ENCODE results near the gene CRYBA2. TPM values are rescaled to one million over a fixed set of nuclear protein-coding genes. Genes with fewer than 3 reads are reported as not detected.

Gene CRYBA2
- total and polyA plus RNA-seq, 10 donors: not detected

GRCh38 chr2:218946621-218947020 is 46.6 kb downstream of the CRYBA2 start:
- Histone ChIP-seq H3K9me3 (no peaks in the 10 kb centered on the region), H3K27ac (no peak overlapping the region), H3K4me3 (no peak overlapping the region), H3K27me3 (replicated peaks in 1 of 7) (peaks cover 0 to 65% (median 8%) of the 10 kb centered on the region in 7 donors), H3K36me3 (no peaks in the 10 kb centered on the region), H3K4me1 (no peaks in the 10 kb centered on the region)
- TF ChIP-seq POLR2A (IDR thresholded peaks at IDR 0.05) (no peak), POLR2AphosphoS5 (IDR thresholded peaks at IDR 0.05) (no peak), CTCF (IDR thresholded peaks at IDR 0.05 in 8 of 11, conservative IDR thresholded peaks at IDR 0.05 in 3 of 11) (no peak)
- WGBS, 5 donors: 68 to 92% (median 83%) methylated on average over 1 of the region's 1 CpG
- no peak for DNase-seq
- intact Hi-C loops (cut with DNase I; ENCODE audit: low total_unique reads): no loop called here

- Histone ChIP-seq H3K36me3 (no peaks in the 10 kb centered on the region), H3K4me1 (no peaks in the 10 kb centered on the region), H3K27me3 (replicated peaks in 1 of 7) (peaks cover 0 to 60% (median 8%) of the 10 kb centered on the region in 7 donors), H3K4me3 (no peak overlapping the region), H3K9me3 (no peaks in the 10 kb centered on the region), H3K27ac (no peak overlapping the region)
- intact Hi-C loops (cut with DNase I; ENCODE audit: low total_unique reads): no loop called here
- no peak for DNase-seq
- 67 to 88% (median 74%) methylated on average over 1 of the region's 1 CpG for WGBS, 5 donors
- no peak for TF ChIP-seq POLR2AphosphoS5 (IDR thresholded peaks at IDR 0.05)
- no peak for TF ChIP-seq CTCF (IDR thresholded peaks at IDR 0.05 in 8 of 11, conservative IDR thresholded peaks at IDR 0.05 in 3 of 11)
- TF ChIP-seq POLR2A (IDR thresholded peaks at IDR 0.05): no peak
These were observed 48.3 kb downstream of the CRYBA2 start for GRCh38 chr2:218944759-218945404.

Small RNAs within 50 kb of the gene (microRNA-seq; reads per million reads assigned to microRNA genes)
- 56.7 to 173 (median 56.8) reads per million in 3 donors for gene MIR375

Small RNAs within 50 kb of the gene (small RNA-seq; reads per million reads assigned to genes)
- gene MIR375: 3.9 to 8.1 (median 5.1) reads per million in 4 donors

Other genes with a start within 250 kb of the CRYBA2 start
- 10 to 100 TPM; 11.6 to 24.9 (median 17.2) TPM for gene CYP27A1, start 211.3 kb downstream of the CRYBA2 start, total RNA-seq
- 10 to 100 TPM in 2 of 3 donors, 1 to 10 TPM in 1; 8.7 to 65.5 (median 13.2) TPM for gene CYP27A1, start 211.3 kb downstream of the CRYBA2 start, polyA plus RNA-seq
- not detected for gene PRKAG3, start 161.6 kb downstream of the CRYBA2 start, total RNA-seq
- not detected for gene PRKAG3, start 161.6 kb downstream of the CRYBA2 start, polyA plus RNA-seq
- gene WNT6, start 133.6 kb downstream of the CRYBA2 start, total RNA-seq: 10 to 100 TPM in 3 of 7 donors, 1 to 10 TPM in 4; 2.2 to 10.9 (median 10.0) TPM
- 1 to 10 TPM; 1.1 to 4.0 (median 1.1) TPM for gene WNT6, start 133.6 kb downstream of the CRYBA2 start, polyA plus RNA-seq
- 1 to 10 TPM; 1.6 to 7.9 (median 3.5) TPM for gene WNT10A, start 112.6 kb downstream of the CRYBA2 start, total RNA-seq
- 1 to 10 TPM; 1.5 to 2.5 (median 1.5) TPM for gene WNT10A, start 112.6 kb downstream of the CRYBA2 start, polyA plus RNA-seq
- not detected for gene CDK5R2, start 33.8 kb downstream of the CRYBA2 start, total RNA-seq
- gene CDK5R2, start 33.8 kb downstream of the CRYBA2 start, polyA plus RNA-seq: not detected
- gene FEV, start 8.2 kb downstream of the CRYBA2 start, total RNA-seq: not detected
- gene FEV, start 8.2 kb downstream of the CRYBA2 start, polyA plus RNA-seq: not detected
- under 1 TPM in 1 of 7 donors, not detected in 6; 0.28 TPM for gene CFAP65, start 48.1 kb upstream of the CRYBA2 start, total RNA-seq
- not detected for gene CFAP65, start 48.1 kb upstream of the CRYBA2 start, polyA plus RNA-seq
- not detected for gene IHH, start 67.5 kb upstream of the CRYBA2 start, total RNA-seq
- under 1 TPM in 2 of 3 donors, not detected in 1; 0.06 to 0.13 TPM for gene IHH, start 67.5 kb upstream of the CRYBA2 start, polyA plus RNA-seq
- 10 to 100 TPM; 13.3 to 25.9 (median 16.6) TPM for gene NHEJ1, start 167.4 kb upstream of the CRYBA2 start, total RNA-seq
- 1 to 10 TPM; 5.5 to 7.9 (median 7.8) TPM for gene NHEJ1, start 167.4 kb upstream of the CRYBA2 start, polyA plus RNA-seq
- 1 to 10 TPM; 1.5 to 5.0 (median 3.5) TPM for gene SLC23A3, start 176.6 kb upstream of the CRYBA2 start, total RNA-seq
- 1 to 10 TPM; 1.2 to 2.2 (median 1.3) TPM for gene SLC23A3, start 176.6 kb upstream of the CRYBA2 start, polyA plus RNA-seq
- 10 to 100 TPM; 51.3 to 80.8 (median 66.4) TPM for gene CNPPD1, start 183.5 kb upstream of the CRYBA2 start, total RNA-seq
- 10 to 100 TPM; 53.5 to 65.2 (median 65.2) TPM for gene CNPPD1, start 183.5 kb upstream of the CRYBA2 start, polyA plus RNA-seq
- 100 to 1,000 TPM in 2 of 7 donors, 10 to 100 TPM in 5; 51.5 to 101 (median 76.3) TPM for gene RETREG2, start 184.9 kb upstream of the CRYBA2 start, total RNA-seq
- 10 to 100 TPM; 30.0 to 47.2 (median 32.8) TPM for gene RETREG2, start 184.9 kb upstream of the CRYBA2 start, polyA plus RNA-seq
- gene ZFAND2B, start 213.4 kb upstream of the CRYBA2 start, total RNA-seq: 10 to 100 TPM; 46.3 to 77.7 (median 49.8) TPM
- gene ZFAND2B, start 213.4 kb upstream of the CRYBA2 start, polyA plus RNA-seq: 10 to 100 TPM; 39.4 to 63.6 (median 55.0) TPM
- 10 to 100 TPM in 5 of 7 donors, 1 to 10 TPM in 2; 8.4 to 19.5 (median 11.4) TPM for gene ABCB6, start 225.5 kb upstream of the CRYBA2 start, total RNA-seq
- gene ABCB6, start 225.5 kb upstream of the CRYBA2 start, polyA plus RNA-seq: 10 to 100 TPM; 15.9 to 28.7 (median 28.0) TPM
- 10 to 100 TPM; 34.7 to 68.2 (median 47.2) TPM for gene ATG9A, start 236.2 kb upstream of the CRYBA2 start, total RNA-seq
- gene ATG9A, start 236.2 kb upstream of the CRYBA2 start, polyA plus RNA-seq: 10 to 100 TPM in 2 of 3 donors, 1 to 10 TPM in 1; 9.4 to 13.8 (median 12.6) TPM
- 100 to 1,000 TPM in 1 of 7 donors, 10 to 100 TPM in 6; 68.3 to 141 (median 74.0) TPM for gene ANKZF1, start 236.4 kb upstream of the CRYBA2 start, total RNA-seq
- 10 to 100 TPM; 30.5 to 70.2 (median 54.7) TPM for gene ANKZF1, start 236.4 kb upstream of the CRYBA2 start, polyA plus RNA-seq